ENCODE measurements around the gene WNT2B.

DNA sequence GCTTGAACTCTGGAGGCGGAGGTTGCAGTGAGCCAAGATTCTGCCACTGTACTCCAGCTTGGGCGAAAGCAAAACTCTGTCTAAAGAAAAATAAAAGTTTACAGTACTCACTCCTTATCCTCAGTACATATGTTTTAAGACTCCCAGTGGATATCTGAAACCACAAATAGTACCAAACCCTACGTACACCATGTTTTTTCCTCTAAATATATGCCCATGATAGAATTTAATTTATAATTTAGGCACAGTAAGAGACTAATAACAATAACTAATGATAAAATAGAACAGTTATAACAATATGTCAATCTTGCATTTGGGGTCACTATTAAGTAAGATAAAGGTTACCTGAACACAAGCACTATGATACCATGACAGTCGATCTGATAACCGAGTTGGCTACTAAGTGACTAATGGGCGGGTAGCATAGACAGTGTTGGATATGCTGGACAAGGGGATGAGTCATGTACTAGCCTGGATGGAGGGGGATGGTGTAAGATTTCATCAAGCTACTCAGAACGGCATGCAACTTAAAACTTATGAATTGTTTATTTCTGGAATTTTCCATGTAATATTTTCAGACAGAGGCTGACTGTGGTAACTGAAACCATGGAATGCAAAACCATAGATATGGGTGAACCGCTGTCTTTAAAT, 66.5 kb downstream of the WNT2B start:
- TF ChIP-seq, protein P1, sequence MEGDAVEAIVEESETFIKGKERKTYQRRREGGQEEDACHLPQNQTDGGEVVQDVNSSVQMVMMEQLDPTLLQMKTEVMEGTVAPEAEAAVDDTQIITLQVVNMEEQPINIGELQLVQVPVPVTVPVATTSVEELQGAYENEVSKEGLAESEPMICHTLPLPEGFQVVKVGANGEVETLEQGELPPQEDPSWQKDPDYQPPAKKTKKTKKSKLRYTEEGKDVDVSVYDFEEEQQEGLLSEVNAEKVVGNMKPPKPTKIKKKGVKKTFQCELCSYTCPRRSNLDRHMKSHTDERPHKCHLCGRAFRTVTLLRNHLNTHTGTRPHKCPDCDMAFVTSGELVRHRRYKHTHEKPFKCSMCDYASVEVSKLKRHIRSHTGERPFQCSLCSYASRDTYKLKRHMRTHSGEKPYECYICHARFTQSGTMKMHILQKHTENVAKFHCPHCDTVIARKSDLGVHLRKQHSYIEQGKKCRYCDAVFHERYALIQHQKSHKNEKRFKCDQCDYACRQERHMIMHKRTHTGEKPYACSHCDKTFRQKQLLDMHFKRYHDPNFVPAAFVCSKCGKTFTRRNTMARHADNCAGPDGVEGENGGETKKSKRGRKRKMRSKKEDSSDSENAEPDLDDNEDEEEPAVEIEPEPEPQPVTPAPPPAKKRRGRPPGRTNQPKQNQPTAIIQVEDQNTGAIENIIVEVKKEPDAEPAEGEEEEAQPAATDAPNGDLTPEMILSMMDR (optimal IDR thresholded peaks at IDR 0.05 in 1 of 3, IDR thresholded peaks at IDR 0.05 in 1 of 3, conservative IDR thresholded peaks at IDR 0.05 in 1 of 3; ENCODE audit: extremely low read depth in 1 of 3, insufficient read depth in 2 of 3, low read length in 3 of 3) = no peak
- TF ChIP-seq EZH2 (IDR thresholded peaks at IDR 0.05; ENCODE audit: low read length) = no peak

Data from keratinocyte (primary cell).